Psoas muscle (tissue), 8 donors: ENCODE data around the gene CTTNBP2. TPM values are rescaled to one million over a fixed set of nuclear protein-coding genes. Genes with fewer than 3 reads are reported as not detected.

Experiments used
- ATAC-seq, 4 donors: fragments of 200-7000 bp; cut with Tn5 transposase; one replicate each; pipeline ENCODE4 v1.9.1; 2020; ENCODE audit warnings: moderate library complexity in 3 of 4, mild to moderate bottlenecking in 2 of 4
- DNase-seq, 2 donors: peaks; one replicate each; pipeline ENCODE4 v3.0.0-alpha.2; 2020
- H3K27ac ChIP-seq: fragments of 200-600 bp; one replicate; pipeline ENCODE4 v1.8.0; 2022
- H3K27me3 ChIP-seq, 3 donors: fragments of 200-600 bp in 1 of 3; one replicate each; pipeline versions ENCODE4 v1.6.1 to v1.8.0; 2013 to 2022; ENCODE audit warnings: low read length in 2 of 3, mild to moderate bottlenecking in 2 of 3, moderate library complexity in 1 of 3; ENCODE audit not compliant: insufficient read depth in 3 of 3
- H3K36me3 ChIP-seq, 2 donors: fragments of 200-600 bp in 1 of 2; one replicate each; pipeline versions ENCODE4 v1.6.1 to v1.8.0; 2013 to 2022; ENCODE audit warnings: low read depth in 1 of 2, mild to moderate bottlenecking in 1 of 2, moderate library complexity in 1 of 2; ENCODE audit not compliant: insufficient read depth in 1 of 2
- H3K4me1 ChIP-seq: fragments of 200-600 bp; one replicate; pipeline ENCODE4 v1.8.0; 2022
- H3K4me3 ChIP-seq: fragments of 200-600 bp; one replicate; pipeline ENCODE4 v1.8.0; 2022; ENCODE audit warnings: mild to moderate bottlenecking
- H3K9me3 ChIP-seq: fragments of 200-600 bp; one replicate; pipeline ENCODE4 v1.8.0; 2022
- CTCF ChIP-seq: fragments of 200-600 bp; IDR thresholded peaks from one replicate; pipeline ENCODE4 v1.8.0; 2022; ENCODE audit warnings: antibody characterized with exemption
- WGBS, 3 donors: extraction: QIAGEN DNeasy Blood & Tissue Kit; methylation state at CpG; one replicate each; pipeline versions ENCODE4 v1.1.6 to v1.1.7; 2013; 5-methylcytosine and 5-hydroxymethylcytosine counted together
- intact Hi-C, 2 donors: fragments of 100-400 bp; cut with DNase I; formaldehyde crosslinking; loops; one replicate each; pipeline versions ENCODE4 v1.11.0 to v1.14.2; 2022
- polyA plus RNA-seq, 3 donors: library from polyadenylated mRNA; stranded (reverse); fragments of 200-250 nt; gene quantifications; one replicate each; pipeline ENCODE4 v1.2.3, GENCODE V29; 2013
- total RNA-seq, 4 donors: library from RNA; stranded (reverse); fragmentation: NEBNext Ultra II Directional in 2 of 4; extraction: Animal tissue kit (Norgen Biotek cat#: 25700) in 2 of 4; gene quantifications; one replicate each; pipeline versions ENCODE4 v1.2.1 to v1.2.4, GENCODE V29; 2021 to 2023
- donor health status: healthy with polysubstance abuse.
- donor health status: DM: no; HTN: no; CAD: no; lungs with moderate emphysema.
- donor health status: Bipolar disorder and iron deficiency.
- donor health status: healthy.
- donor health status: DM: yes; HTN: yes; CAD: no.
- donor health status: DM: no; HTN: no; CAD: no.
- donor health status: DM: no; HTN: no; CAD: no.
- donor health status: DM: yes; HTN: yes; CAD: no.

Gene CTTNBP2
- total and polyA plus RNA-seq, 7 donors: 0.10 to 1.8 (median 0.38) TPM

GRCh38 chr7:117807676-117808075 is 65.6 kb downstream of the CTTNBP2 start:
- no peak overlapping the region for H3K27ac ChIP-seq
- intact Hi-C loops: no loop called here
- H3K36me3 ChIP-seq: no peaks in the 10 kb centered on the region
- WGBS, 3 donors: 48 to 67% (median 61%) methylated on average over 3 of the region's 3 CpGs
- ATAC-seq (no peak), DNase-seq (no peak)
- no peaks in the 10 kb centered on the region for H3K27me3 ChIP-seq
- H3K9me3 ChIP-seq: no peaks in the 10 kb centered on the region
- no peak overlapping the region for H3K4me3 ChIP-seq
- TF ChIP-seq CTCF: no peak
- H3K4me1 ChIP-seq: no peaks in the 10 kb centered on the region

GRCh38 chr7:117806011-117806410 is 67.2 kb downstream of the CTTNBP2 start:
- no peak for TF ChIP-seq CTCF
- Histone ChIP-seq H3K9me3 (no peaks in the 10 kb centered on the region), H3K36me3 (no peaks in the 10 kb centered on the region), H3K4me3 (no peak overlapping the region), H3K27me3 (no peaks in the 10 kb centered on the region), H3K27ac (no peak overlapping the region), H3K4me1 (no peaks in the 10 kb centered on the region)
- intact Hi-C loops: no loop called here
- ATAC-seq (no peak), DNase-seq (no peak)
- 90 to 93% (median 90%) methylated on average over 5 of the region's 5 CpGs for WGBS, 3 donors

DNA sequence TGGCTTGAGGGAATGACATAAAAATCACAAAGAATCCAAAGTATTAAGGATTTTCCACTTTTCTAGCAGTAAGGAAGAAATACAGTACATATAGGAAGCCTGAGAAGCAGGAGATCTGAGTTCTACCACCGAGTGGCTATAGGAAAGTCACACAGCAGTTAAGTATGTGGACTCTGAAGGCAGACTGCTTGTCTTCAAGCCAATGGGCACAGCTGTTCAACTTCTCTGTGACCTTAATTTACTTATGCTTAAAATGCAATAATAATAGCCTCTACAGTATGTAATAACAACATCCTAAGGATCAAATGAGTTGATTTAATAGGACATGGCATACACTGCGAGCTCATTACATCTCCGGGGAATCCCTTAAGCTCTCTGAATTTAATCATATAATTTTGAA is 68.0 kb downstream of the CTTNBP2 start:
- Histone ChIP-seq H3K27ac (no peak overlapping the region), H3K27me3 (peaks cover 0 to under 1% (median 0%) of the 10 kb centered on the region in 3 donors), H3K9me3 (no peaks in the 10 kb centered on the region), H3K36me3 (no peaks in the 10 kb centered on the region), H3K4me1 (no peaks in the 10 kb centered on the region), H3K4me3 (no peak overlapping the region)
- DNase-seq (no peak), ATAC-seq (no peak)
- intact Hi-C loops: no loop called here
- TF ChIP-seq CTCF: no peak
- 48 to 65% (median 60%) methylated on average over 3 of the region's 3 CpGs for WGBS, 3 donors

DNA sequence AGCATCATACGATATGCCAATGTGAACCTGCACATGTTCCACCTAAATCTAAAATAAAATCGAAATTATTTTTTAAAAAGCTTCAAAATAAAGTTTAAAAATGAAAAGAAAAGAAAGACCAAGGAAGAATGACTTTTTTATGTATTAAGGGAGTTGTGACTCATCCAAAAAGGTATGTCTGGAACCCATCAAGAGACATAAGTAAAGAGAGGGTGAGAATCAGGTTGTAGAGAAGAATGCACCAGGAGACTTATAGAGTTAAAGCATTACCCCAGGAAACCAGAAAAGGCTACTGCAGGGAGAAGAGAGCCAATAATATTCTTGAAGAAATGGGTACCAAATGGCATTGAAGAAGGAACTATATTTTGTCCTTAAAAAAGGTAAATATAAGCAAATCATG is 69.8 kb downstream of the CTTNBP2 start:
- DNase-seq (no peak), ATAC-seq (no peak)
- no peaks in the 10 kb centered on the region for H3K9me3 ChIP-seq
- no peak for TF ChIP-seq CTCF
- H3K27ac ChIP-seq: no peak overlapping the region
- intact Hi-C loops: no loop called here
- 76 to 81% (median 77%) methylated on average over 2 of the region's 2 CpGs for WGBS, 3 donors
- H3K36me3 ChIP-seq: no peaks in the 10 kb centered on the region
- H3K27me3 ChIP-seq: peaks cover 0 to 4% (median 0%) of the 10 kb centered on the region in 3 donors
- no peaks in the 10 kb centered on the region for H3K4me1 ChIP-seq
- no peak overlapping the region for H3K4me3 ChIP-seq

GRCh38 chr7:117802660-117803059 is 70.6 kb downstream of the CTTNBP2 start:
- intact Hi-C loops: no loop called here
- Histone ChIP-seq H3K4me1 (no peaks in the 10 kb centered on the region), H3K9me3 (no peaks in the 10 kb centered on the region), H3K4me3 (no peak overlapping the region), H3K36me3 (no peaks in the 10 kb centered on the region), H3K27ac (no peak overlapping the region), H3K27me3 (peaks cover 0 to 4% (median 0%) of the 10 kb centered on the region in 3 donors)
- WGBS, 3 donors: 92 to 97% (median 96%) methylated on average over 2 of the region's 2 CpGs
- ATAC-seq: no peak
- TF ChIP-seq CTCF: no peak
- DNase-seq: no peak
